ENCODE data around the gene PAGE2. TPM values are rescaled to one million over a fixed set of nuclear protein-coding genes. Genes with fewer than 3 reads are reported as not detected.
"Not testable (repeated sequence)": the region's sequence is repeated elsewhere in the genome, so short reads cannot be mapped to it uniquely, and the experiment has no call there.

Gene PAGE2
- total RNA-seq, 1 experiment from 2014 or later: not detected

DNA sequence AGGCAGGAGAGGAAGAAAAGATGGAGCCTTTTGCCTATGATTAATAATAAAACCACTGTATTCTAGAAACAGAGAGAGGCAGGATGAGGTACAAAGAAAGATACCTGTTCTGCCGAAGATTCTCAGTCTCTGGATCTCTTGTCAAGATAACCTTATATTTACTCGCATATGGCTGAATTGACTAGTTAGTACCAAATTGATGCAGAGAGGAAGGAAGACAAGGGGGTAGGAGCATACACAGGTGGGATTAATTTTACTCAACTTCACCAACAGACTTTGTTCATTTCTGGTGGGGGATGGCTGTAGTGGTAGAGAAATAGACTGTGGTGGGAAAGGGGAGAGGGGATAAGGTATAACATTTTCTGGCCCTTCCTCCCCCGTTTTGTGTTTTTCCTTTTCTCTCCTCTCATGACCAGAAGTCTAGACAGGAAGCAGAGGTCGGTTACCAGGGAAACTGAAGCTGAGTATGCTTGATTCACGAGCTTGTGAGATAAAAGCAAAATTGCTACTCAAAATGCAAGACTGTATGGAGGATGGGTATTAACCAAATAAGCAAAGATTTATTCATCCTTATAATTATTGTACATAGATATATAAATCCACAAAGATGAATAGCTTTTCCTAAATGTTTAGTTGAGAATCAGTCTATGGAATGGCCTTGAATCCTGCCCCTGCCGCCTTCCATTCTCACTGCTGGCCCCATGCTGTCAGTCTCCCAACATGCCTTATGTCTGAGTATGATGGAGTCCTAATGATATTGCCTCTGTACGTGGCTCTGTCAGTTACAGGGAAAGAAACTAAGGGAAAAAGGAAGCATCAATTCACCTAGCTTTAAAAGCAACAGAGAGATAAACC, 31.8 kb upstream of the PAGE2 start:
- BruUV-seq (replicated peaks): no TSS peak
- H3K27ac Mint-ChIP-seq (ENCODE audit: unreplicated experiment): no peak overlapping the region
- CTCF ChIA-PET: interaction anchor here (1.0 to 1.2 kb wide), 3 partner anchors 57 to 417 kb away, joined by 3 to 4 read pairs (median 4); partner anchors contain the start of gene APEX2
- H3K4me1 Mint-ChIP-seq (ENCODE audit: low read depth, unreplicated experiment): peaks cover 8% of the 10 kb centered on the region
- H3K4me3 Mint-ChIP-seq (ENCODE audit: low read depth, unreplicated experiment): no peak overlapping the region
- no peak for DNase-seq
- intact Hi-C loops (cut with micrococcal nuclease; ENCODE audit: unreplicated experiment): loop anchor here (1.0 to 5.0 kb wide), 3 partner anchors 166 to 810 kb away; no protein-coding TSS in a partner anchor
- H3K36me3 Mint-ChIP-seq (ENCODE audit: insufficient read depth, unreplicated experiment): no peaks in the 10 kb centered on the region
- H3K9me3 Mint-ChIP-seq (ENCODE audit: low read depth, unreplicated experiment): no peaks in the 10 kb centered on the region
- no peak for TF ChIP-seq CTCF (IDR thresholded peaks at IDR 0.05; ENCODE audit: unreplicated experiment)
- no peaks in the 10 kb centered on the region for H3K27me3 Mint-ChIP-seq (ENCODE audit: unreplicated experiment)

DNA sequence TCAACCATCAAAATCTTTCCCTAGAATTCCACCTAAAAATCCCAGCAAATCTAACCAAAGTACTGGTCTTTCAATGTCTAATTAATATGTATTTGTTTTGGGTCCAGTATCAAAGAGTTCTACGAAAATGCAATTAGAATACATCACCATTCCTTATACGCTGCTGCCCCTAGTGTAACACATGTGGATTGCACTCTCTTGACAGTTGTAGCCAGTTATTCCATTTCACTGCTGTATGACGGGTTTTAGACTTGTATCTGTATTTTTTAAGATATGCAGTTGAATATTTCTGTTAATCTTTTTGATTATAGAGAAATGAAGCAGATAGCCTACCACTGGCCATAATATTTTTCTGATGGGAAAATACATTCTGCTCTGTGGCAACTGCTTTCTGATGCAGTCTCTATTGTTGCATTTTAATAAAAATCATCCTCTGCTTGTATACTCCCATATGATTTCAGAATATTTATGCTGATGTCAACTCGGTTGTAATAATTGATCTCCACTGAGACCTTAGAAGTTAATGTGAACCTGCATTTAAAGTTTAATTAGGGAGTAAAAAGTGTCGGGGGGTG, 31.1 kb upstream of the PAGE2 start:
- intact Hi-C loops (cut with micrococcal nuclease; ENCODE audit: unreplicated experiment): loop anchor here (1.0 to 5.0 kb wide), 3 partner anchors 166 to 810 kb away; no protein-coding TSS in a partner anchor
- TF ChIP-seq CTCF (IDR thresholded peaks at IDR 0.05; ENCODE audit: unreplicated experiment): peak; percentile 65
- no peak overlapping the region for H3K27ac Mint-ChIP-seq (ENCODE audit: unreplicated experiment)
- no peaks in the 10 kb centered on the region for H3K9me3 Mint-ChIP-seq (ENCODE audit: low read depth, unreplicated experiment)
- CTCF ChIA-PET: interaction anchor here (1.0 to 1.2 kb wide), 3 partner anchors 57 to 418 kb away, joined by 3 to 4 read pairs (median 4); partner anchors contain the start of gene APEX2
- H3K36me3 Mint-ChIP-seq (ENCODE audit: insufficient read depth, unreplicated experiment): no peaks in the 10 kb centered on the region
- no peaks in the 10 kb centered on the region for H3K27me3 Mint-ChIP-seq (ENCODE audit: unreplicated experiment)
- peak; percentile 22 for DNase-seq
- peaks cover 8% of the 10 kb centered on the region for H3K4me1 Mint-ChIP-seq (ENCODE audit: low read depth, unreplicated experiment)
- no TSS peak for BruUV-seq (replicated peaks)
- no peak overlapping the region for H3K4me3 Mint-ChIP-seq (ENCODE audit: low read depth, unreplicated experiment)

DNA sequence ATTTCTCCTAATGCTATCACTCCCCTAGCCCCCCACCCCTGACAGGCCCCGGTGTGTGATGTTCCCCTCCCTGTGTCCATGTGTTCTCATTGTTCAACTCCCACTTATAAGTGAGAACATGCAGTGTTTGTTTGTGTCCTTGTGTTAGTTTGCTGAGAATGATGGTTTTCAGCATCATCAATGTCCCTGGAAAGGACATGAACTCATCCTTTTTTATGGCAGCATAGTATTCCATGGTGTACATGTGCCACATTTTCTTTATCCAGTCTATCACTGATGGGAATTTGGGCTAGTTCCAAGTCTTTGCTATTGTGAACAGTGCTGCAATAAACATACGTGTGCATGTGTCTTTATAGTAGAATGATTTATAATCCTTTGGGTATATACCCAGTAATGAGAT, 21.6 kb upstream of the PAGE2 start:
- H3K27ac Mint-ChIP-seq (ENCODE audit: unreplicated experiment); H3K36me3 Mint-ChIP-seq (ENCODE audit: insufficient read depth, unreplicated experiment); H3K27me3 Mint-ChIP-seq (ENCODE audit: unreplicated experiment); H3K9me3 Mint-ChIP-seq (ENCODE audit: low read depth, unreplicated experiment); DNase-seq; H3K4me3 Mint-ChIP-seq (ENCODE audit: low read depth, unreplicated experiment); CTCF ChIA-PET; H3K4me1 Mint-ChIP-seq (ENCODE audit: low read depth, unreplicated experiment); BruUV-seq (replicated peaks); intact Hi-C loops (cut with micrococcal nuclease; ENCODE audit: unreplicated experiment): not testable (repeated sequence)

GRCh38 chrX:55072286-55072685, 16.5 kb upstream of the PAGE2 start:
- H3K27ac Mint-ChIP-seq (ENCODE audit: unreplicated experiment): no peak overlapping the region
- no peaks in the 10 kb centered on the region for H3K4me1 Mint-ChIP-seq (ENCODE audit: low read depth, unreplicated experiment)
- H3K4me3 Mint-ChIP-seq (ENCODE audit: low read depth, unreplicated experiment): no peak overlapping the region
- no peaks in the 10 kb centered on the region for H3K27me3 Mint-ChIP-seq (ENCODE audit: unreplicated experiment)
- H3K9me3 Mint-ChIP-seq (ENCODE audit: low read depth, unreplicated experiment): no peaks in the 10 kb centered on the region
- DNase-seq: no peak
- no TSS peak for BruUV-seq (replicated peaks)
- TF ChIP-seq CTCF (IDR thresholded peaks at IDR 0.05; ENCODE audit: unreplicated experiment): no peak
- CTCF ChIA-PET: no interaction called here
- intact Hi-C loops (cut with micrococcal nuclease; ENCODE audit: unreplicated experiment): no loop called here
- H3K36me3 Mint-ChIP-seq (ENCODE audit: insufficient read depth, unreplicated experiment): no peaks in the 10 kb centered on the region
